GM23338 (cell line): ENCODE measurements around the gene EPS8. TPM values are rescaled to one million over a fixed set of nuclear protein-coding genes. Genes with fewer than 3 reads are reported as not detected.

Experiments
- ATAC-seq: fragments of 200-7000 bp; cut with Tn5 transposase; 3 replicates; pipeline ENCODE4 v1.9.1; 2020
- DNase-seq: peaks from one replicate; pipeline ENCODE4 v3.0.0-alpha.2; 2015; ENCODE audit warnings: low spot score
- H2AFZ ChIP-seq: fragments of 200-600 bp; sonication (generic); 2 replicates; pipeline ENCODE4 v1.8.0; 2016; ENCODE audit warnings: antibody characterized with exemption, mild to moderate bottlenecking, moderate library complexity
- H3F3A ChIP-seq: fragments of 200-600 bp; sonication (generic); replicated peaks from 2 replicates; pipeline ENCODE4 v1.8.0; 2017; ENCODE audit warnings: antibody characterized with exemption, mixed run types, low read depth
- H3K27ac ChIP-seq: fragments of 200-600 bp; sonication (generic); 2 replicates; pipeline ENCODE4 v1.6.1; 2016; ENCODE audit warnings: low read depth
- H3K27me3 ChIP-seq: fragments of 200-600 bp; sonication (generic); 2 replicates; pipeline ENCODE4 v1.8.0; 2016; ENCODE audit warnings: mild to moderate bottlenecking, mixed run types, moderate library complexity; ENCODE audit not compliant: insufficient read depth
- H3K36me3 ChIP-seq: fragments of 200-600 bp; sonication (generic); 2 replicates; pipeline ENCODE4 v1.8.0; 2016; ENCODE audit warnings: mild to moderate bottlenecking; ENCODE audit not compliant: insufficient read depth
- H3K4me1 ChIP-seq: fragments of 200-600 bp; sonication (generic); 2 replicates; pipeline ENCODE4 v1.8.0; 2016; ENCODE audit warnings: mild to moderate bottlenecking, moderate library complexity; ENCODE audit not compliant: insufficient read depth
- H3K4me2 ChIP-seq: fragments of 200-600 bp; sonication (generic); 2 replicates; pipeline ENCODE4 v1.7.1; 2017; ENCODE audit warnings: mixed run types
- H3K4me3 ChIP-seq: fragments of 200-600 bp; sonication (generic); 2 replicates; pipeline ENCODE4 v1.6.1; 2016; ENCODE audit warnings: mixed run types
- H3K79me2 ChIP-seq: fragments of 200-600 bp; sonication (generic); replicated peaks from 2 replicates; pipeline ENCODE4 v1.8.0; 2017; ENCODE audit warnings: mild to moderate bottlenecking; ENCODE audit not compliant: insufficient read depth
- H3K9me2 ChIP-seq: fragments of 200-600 bp; sonication (generic); 2 replicates; pipeline ENCODE4 v1.8.0; 2017; ENCODE audit not compliant: insufficient read depth
- H4K20me1 ChIP-seq: fragments of 200-600 bp; sonication (generic); replicated peaks from 2 replicates; pipeline ENCODE4 v1.8.0; 2017; ENCODE audit warnings: mild to moderate bottlenecking; ENCODE audit not compliant: insufficient read depth
- H3K27ac Mint-ChIP-seq: 2 replicates; pipeline ENCODE4 v1.8.0; 2020; ENCODE audit warnings: inconsistent platforms, mild to moderate bottlenecking, moderate library complexity, mixed read lengths
- H3K27me3 Mint-ChIP-seq: 3 replicates; pipeline ENCODE4 v1.8.0; 2022; ENCODE audit warnings: low read depth, mild to moderate bottlenecking, moderate library complexity, mixed read lengths, inconsistent platforms; ENCODE audit not compliant: insufficient read depth, poor library complexity
- H3K36me3 Mint-ChIP-seq: 3 replicates; pipeline ENCODE4 v1.8.0; 2021; ENCODE audit warnings: low read depth, mild to moderate bottlenecking, inconsistent platforms, moderate library complexity, mixed read lengths
- H3K4me1 Mint-ChIP-seq: 3 replicates; pipeline ENCODE4 v1.8.0; 2020; ENCODE audit warnings: mild to moderate bottlenecking, inconsistent platforms, mixed read lengths
- H3K4me3 Mint-ChIP-seq: 3 replicates; pipeline ENCODE4 v1.8.0; 2021; ENCODE audit warnings: moderate library complexity, mild to moderate bottlenecking, inconsistent platforms, mixed read lengths
- H3K9me3 Mint-ChIP-seq: 3 replicates; pipeline ENCODE4 v1.8.0; 2020; ENCODE audit warnings: moderate library complexity, mild to moderate bottlenecking, inconsistent platforms, mixed read lengths
- CTCF ChIP-seq, 2 experiments: fragments of 200-600 bp in 1 of 2; sonication (generic) in 1 of 2; conservative IDR thresholded peaks; 2 replicates each; pipeline versions ENCODE4 v1.5.1 to v1.6.1; 2016 to 2017; ENCODE audit warnings: antibody characterized with exemption in 2 of 2, low read depth in 2 of 2, mild to moderate bottlenecking in 2 of 2, moderate library complexity in 1 of 2
- ETS1 ChIP-seq: IDR thresholded peaks from 2 replicates; pipeline ENCODE4 v1.6.1; 2016; ENCODE audit warnings: antibody characterized with exemption
- EZH2phosphoT487 ChIP-seq: fragments of 200-600 bp; sonication (generic); IDR thresholded peaks from one replicate; pipeline ENCODE4 v1.8.1; 2018; ENCODE audit warnings: antibody characterized with exemption; ENCODE audit not compliant: unreplicated experiment
- JUNB ChIP-seq: IDR thresholded peaks from one replicate; pipeline ENCODE4 v1.6.1; 2016; ENCODE audit warnings: antibody characterized with exemption; ENCODE audit not compliant: unreplicated experiment
- NANOG ChIP-seq: IDR thresholded peaks from 2 replicates; pipeline ENCODE4 v1.6.1; 2016; ENCODE audit warnings: antibody characterized with exemption, borderline replicate concordance
- POLR2AphosphoS5 ChIP-seq: IDR thresholded peaks from 2 replicates; pipeline ENCODE4 v1.6.1; 2016; ENCODE audit warnings: antibody characterized with exemption, low read depth
- REST ChIP-seq: IDR thresholded peaks from one replicate; pipeline ENCODE4 v1.6.1; 2018; ENCODE audit warnings: antibody characterized with exemption; ENCODE audit not compliant: unreplicated experiment
- polyA plus RNA-seq: library from polyadenylated mRNA; unstranded; fragments of >200 nt; fragmentation: Nextera tagmentation; extraction: Ambion mirVana; gene quantifications from 2 replicates; pipeline ENCODE4 v1.2.1, GENCODE V29; 2016
- total RNA-seq: library from RNA; depleted of rRNA; stranded (reverse); fragments of >200 nt; shearing (Covaris generic); gene quantifications from 2 replicates; pipeline ENCODE4 v1.2.3, GENCODE V29; 2014

The EPS8 gene
- total and polyA plus RNA-seq, 2 experiments from 2014 or later = 3.5 to 5.4 TPM

- no peaks in the 10 kb centered on the region for H3K9me3 Mint-ChIP-seq
- Histone ChIP-seq H3F3A (no peaks in the 10 kb centered on the region), H2AFZ (no peak overlapping the region), H4K20me1 (no peaks in the 10 kb centered on the region), H3K4me1 (no peaks in the 10 kb centered on the region), H3K27me3 (no peaks in the 10 kb centered on the region), H3K4me3 (no peak overlapping the region), H3K4me2 (no peak overlapping the region), H3K9me2 (no peaks in the 10 kb centered on the region), H3K27ac (no peak overlapping the region), H3K36me3 (no peaks in the 10 kb centered on the region), H3K79me2 (no peaks in the 10 kb centered on the region)
- ATAC-seq (no peak), DNase-seq (no peak)
- no peak overlapping the region for H3K4me3 Mint-ChIP-seq
- H3K4me1 Mint-ChIP-seq = no peaks in the 10 kb centered on the region
- no peak for TF ChIP-seq NANOG
- TF ChIP-seq REST = no peak
- peaks cover 1% of the 10 kb centered on the region for H3K27me3 Mint-ChIP-seq
- H3K27ac Mint-ChIP-seq = no peak overlapping the region
- no peaks in the 10 kb centered on the region for H3K36me3 Mint-ChIP-seq
Measured at GRCh38 chr12:15831315-15831978, 42.3 kb upstream of the EPS8 start.

- H2AFZ ChIP-seq = no peak overlapping the region
- Mint-ChIP-seq H3K27ac (no peak overlapping the region), H3K9me3 (no peaks in the 10 kb centered on the region), H3K36me3 (no peaks in the 10 kb centered on the region), H3K4me3 (no peak overlapping the region), H3K27me3 (peaks cover 1% of the 10 kb centered on the region), H3K4me1 (no peaks in the 10 kb centered on the region)
- no peaks in the 10 kb centered on the region for H3K4me1 ChIP-seq
- H4K20me1 ChIP-seq = no peaks in the 10 kb centered on the region
- H3K27me3 ChIP-seq = no peaks in the 10 kb centered on the region
- H3F3A ChIP-seq = no peaks in the 10 kb centered on the region
- DNase-seq (no peak), ATAC-seq (no peak)
- H3K79me2 ChIP-seq = no peaks in the 10 kb centered on the region
- H3K9me2 ChIP-seq = no peaks in the 10 kb centered on the region
- no peak overlapping the region for H3K27ac ChIP-seq
- H3K4me3 ChIP-seq = no peak overlapping the region
- H3K36me3 ChIP-seq = no peaks in the 10 kb centered on the region
- H3K4me2 ChIP-seq = no peak overlapping the region
- TF ChIP-seq CTCF (conservative IDR thresholded peaks at IDR 0.05; ENCODE audit: low read depth in 2 of 2) (no peak), POLR2AphosphoS5 (no peak), JUNB (no peak), ETS1 (no peak), EZH2phosphoT487 (no peak), REST (no peak)
Measured at GRCh38 chr12:15830538-15830937, 41.4 kb upstream of the EPS8 start.
